Epidermal melanocyte (primary cell): ENCODE measurements around the gene CDCA7.
"Not testable (repeated sequence)": the region's sequence is repeated elsewhere in the genome, so short reads cannot be mapped to it uniquely, and the experiment has no call there.

Experiments used
- DNase-seq: peaks from one replicate; pipeline ENCODE4 v3.0.0; 2011; ENCODE audit warnings: low spot score; ENCODE audit not compliant: insufficient read length

CDCA7 gene

DNA sequence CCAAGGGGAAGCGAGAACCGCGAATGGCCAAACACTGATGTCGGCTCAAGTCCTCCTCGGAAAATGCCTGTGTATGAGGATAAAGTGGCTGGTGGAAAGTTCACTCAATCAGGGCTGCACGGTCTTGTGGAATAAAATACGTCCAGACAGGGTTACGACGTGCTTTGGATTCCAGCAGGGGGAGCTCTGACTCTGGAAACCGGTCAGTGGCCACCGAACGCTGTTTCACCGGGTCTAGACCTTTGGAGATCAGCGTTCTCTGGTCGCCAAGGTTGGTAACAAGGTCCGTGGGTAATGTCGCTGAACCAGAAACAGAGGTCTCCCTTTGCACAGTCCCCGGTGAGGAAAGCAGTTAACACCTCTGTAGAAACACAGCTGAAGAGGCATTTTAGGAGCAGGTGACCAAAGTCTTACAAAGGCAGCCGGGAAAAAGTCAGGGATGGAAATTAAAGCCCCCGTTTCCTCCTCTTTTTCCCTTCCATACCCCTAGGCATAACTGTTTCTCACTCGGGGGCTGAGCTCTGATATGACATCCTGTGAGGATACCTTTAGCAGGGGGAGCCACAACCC lies 47.8 kb downstream of the CDCA7 start:
- DNase-seq, result peak; percentile 57

DNA sequence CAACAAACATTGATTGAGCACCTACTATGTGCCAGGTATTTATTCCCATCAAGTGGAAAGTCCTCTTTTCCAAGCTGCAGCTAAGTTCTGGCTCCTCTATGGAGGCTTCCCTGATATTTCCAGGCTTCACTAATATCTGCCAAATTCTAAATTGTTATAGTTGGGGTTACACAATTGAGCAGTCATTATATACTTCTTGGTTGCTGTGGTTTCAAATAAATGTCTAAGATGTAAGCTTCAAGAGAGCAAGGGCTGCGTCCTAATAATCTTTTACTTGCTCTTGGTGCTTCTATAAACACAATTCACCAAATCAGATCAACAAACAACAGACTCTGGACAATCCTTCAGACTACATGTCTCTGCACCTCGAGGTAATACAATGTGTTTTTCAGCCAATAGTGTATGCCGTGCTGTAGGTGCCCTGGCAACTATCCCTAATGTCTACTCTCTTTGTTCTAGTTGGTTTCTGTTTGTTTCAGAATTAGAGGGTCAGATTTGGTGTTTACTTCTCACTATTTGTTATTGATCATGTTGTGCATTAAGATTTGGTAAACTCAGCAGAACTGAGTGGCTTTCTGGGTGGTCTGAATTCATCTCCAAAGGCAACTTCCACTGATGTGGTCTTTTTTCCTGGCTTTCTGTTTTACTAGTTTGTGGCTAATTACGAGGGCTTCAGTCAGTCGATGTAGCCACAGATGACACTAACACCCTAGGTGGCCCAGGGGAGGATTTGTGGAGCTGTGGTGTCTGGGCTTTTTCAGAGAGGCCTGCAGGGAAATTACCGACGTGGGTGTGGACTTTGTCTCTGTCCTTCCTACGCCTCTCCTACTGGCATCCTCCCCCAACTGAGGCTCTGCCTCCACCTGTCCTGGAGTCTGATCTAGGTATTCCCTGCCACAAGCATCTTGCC lies 50.4 kb downstream of the CDCA7 start:
- no peak for DNase-seq

DNA sequence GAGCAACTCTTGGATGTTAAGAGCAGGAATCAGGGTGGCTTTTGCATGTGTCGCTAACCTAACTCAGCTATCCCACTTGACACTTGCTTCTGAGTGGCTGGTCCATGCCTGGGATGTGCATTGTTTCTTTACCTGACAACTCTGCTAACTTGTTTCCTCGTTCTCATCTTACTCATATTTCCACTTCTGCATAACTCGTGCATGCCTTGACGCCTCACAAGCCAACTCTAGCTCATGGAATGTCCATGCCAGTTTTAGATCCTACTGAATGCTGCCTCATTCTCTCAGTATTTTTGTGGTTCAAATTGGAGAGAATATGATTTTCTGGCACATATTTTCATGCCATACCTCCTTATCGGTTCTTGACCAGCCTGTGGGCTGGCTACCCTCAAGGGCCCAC lies 52.5 kb downstream of the CDCA7 start:
- no peak for DNase-seq

DNA sequence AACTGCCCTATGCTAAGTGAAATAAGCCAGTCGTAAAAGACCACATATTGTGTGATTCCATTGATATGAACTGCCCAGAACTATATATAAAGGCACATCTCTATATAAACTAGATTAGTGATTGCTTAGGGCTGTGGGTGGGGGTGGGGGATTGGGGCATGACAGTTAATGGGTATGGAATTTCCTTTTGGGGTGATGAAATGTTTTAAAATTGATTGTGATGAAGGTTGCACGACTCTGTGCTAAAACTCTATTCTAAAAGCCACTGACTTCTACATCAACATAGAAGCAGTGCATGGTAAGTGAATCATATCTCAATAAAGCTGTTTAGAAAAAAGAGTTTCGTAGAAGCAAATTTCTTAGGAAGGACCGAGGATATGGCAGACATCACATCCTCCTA lies 53.0 kb downstream of the CDCA7 start:
- no peak for DNase-seq

DNA sequence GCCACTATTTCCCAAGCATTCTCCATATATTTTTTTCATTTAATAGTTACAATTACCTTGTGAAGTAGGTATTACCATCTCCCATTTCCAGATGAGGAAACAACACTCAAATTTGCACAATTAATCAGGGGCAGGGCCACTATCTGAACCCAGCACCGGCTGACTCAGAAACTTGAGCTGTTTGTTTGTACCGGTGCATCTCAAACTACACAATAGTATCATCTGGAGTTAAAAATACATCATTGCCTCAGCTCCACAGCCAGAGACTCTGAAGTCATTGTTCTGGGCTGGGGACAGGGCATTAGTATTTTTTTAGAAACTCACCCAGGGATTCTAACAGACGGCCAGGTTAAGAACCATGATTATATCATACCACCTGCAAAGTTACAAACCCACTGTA lies 55.9 kb downstream of the CDCA7 start:
- no peak for DNase-seq

DNA sequence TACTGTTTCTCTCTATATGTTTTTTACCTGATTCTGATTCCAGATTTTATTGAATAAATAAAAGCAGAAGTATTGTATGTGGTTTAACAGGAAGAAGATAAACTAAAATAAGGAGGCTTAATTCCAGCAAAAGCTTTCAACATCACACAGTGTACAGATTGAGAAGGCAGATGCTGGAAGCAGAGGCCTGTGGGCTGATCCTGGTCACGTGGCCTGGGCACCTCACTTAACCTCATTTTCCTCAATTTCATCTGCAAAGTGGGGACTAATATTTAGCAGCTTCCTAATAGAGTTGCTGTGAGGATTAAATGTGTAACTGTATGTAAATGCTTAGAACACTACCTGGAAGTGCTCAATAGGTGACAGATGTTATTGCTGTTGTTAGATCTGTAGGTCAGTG lies 58.0 kb downstream of the CDCA7 start:
- no peak for DNase-seq

DNA sequence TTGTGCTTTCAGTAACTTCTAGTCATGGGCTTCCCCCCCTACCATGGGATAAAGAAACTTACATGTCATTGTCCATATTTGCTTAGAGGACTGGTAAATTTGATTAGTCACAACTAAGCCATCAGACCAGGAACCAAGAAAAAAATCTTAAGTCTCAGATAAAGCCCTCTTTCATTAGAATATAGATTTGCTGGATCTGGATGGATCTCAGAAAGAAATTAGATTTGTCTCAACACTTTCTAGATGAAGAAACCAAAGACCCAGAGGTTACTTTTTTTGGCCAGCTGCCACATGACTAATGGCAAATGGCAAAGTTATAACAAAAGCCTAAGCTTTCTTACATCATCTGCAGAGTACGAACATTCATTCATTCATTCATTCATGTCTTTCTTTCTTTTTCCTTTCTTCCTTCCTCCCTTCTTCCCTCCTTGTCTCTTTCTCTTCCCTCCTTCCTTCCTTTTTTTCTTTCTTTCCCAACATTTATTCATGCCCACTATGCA lies 60.2 kb downstream of the CDCA7 start:
- peak; percentile 23 for DNase-seq

DNA sequence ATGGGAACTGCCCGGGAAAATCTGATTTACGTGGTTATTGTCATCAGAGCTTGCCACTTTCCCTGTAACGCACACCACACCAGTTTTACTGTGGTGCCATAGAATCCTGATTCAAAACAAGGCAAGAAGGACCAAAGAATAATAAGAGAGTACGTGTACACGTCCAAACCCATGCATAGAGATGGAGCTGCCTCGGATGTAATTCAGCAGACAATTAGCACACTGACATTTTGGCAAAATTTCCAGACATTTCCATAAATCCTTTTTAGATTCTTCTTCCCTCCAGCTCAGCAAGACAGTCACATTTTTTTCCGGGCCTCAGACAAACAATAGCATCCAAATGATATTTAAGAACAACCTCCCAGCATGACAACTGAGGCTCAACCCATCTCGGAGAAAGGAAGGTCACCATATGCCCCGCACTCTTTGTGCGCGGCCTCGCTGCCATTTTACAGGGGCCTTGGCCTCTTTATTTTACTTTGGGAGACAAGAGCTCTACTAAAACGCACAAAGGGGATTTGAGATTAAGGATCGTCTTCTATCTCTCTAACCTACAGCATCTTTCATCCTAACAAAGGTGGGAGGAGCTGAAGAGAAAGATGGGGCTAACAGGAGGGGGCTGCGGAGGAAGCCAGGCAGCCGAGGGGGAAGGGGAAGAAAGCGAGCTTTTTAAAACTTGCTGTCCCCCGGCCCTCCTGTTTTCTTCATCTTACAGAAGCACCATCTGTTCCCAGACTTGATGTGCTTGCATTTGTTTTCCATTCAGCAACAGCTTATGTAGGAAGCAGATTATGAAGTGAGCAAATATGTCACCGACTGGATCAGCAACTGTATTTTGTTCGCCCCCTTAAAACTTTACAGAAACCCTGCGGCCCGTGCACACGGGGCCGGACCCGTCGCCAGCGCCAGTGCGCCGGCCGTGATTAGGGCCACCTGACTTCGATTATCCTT lies 61.0 kb downstream of the CDCA7 start:
- no peak for DNase-seq

DNA sequence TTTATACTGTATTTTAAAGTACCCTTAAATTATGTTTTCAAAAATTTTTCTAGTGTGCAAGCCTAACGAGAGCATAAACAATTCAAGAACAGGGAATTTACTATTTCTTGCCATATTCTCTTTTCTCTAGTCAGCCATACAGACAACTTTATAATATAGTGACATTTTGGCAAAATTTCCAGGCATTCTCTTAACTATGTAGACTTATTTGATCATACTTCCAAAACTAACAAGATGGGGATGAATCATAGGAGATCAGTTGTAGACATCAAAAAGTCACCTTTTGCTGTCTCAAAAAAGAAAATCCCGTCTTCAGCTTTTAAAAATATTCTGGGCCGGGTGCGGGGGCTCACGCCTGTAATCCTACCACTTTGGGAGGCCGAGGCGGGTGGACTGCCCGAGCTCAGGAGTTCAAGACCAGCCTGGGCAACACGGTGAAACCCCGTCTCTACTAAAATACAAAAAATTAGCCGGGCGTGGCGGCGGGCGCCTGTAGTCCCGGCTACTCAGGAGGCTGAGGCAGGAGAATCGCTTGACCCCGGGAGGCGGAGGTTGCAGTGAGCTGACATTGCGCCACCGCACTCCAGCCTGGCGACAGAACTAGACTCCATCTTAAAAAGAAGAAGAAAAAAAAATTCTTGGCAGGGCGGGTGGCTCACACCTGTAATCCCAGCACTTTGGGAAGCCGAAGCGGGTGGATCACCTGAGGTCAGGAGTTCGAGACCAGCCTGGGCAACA lies 61.9 kb downstream of the CDCA7 start:
- DNase-seq, result not testable (repeated sequence)

DNA sequence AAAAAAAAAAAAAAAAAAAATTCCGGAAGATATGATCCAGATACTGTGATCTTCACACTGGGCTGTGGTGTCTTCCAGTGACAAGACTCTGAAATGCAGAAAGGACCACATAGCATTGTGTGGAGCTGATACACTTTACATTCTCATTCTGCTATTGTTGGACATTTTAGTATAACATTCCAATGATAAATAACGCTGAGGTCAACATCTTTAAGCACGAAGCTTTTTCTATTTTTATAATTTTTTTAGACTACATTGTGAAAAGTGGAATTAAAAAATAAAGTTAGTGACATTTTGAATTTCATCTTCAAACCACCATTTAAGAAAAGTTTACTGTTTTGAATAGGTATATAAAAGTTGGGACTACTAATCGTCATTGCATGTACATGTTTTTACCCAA lies 62.7 kb downstream of the CDCA7 start:
- no peak for DNase-seq

DNA sequence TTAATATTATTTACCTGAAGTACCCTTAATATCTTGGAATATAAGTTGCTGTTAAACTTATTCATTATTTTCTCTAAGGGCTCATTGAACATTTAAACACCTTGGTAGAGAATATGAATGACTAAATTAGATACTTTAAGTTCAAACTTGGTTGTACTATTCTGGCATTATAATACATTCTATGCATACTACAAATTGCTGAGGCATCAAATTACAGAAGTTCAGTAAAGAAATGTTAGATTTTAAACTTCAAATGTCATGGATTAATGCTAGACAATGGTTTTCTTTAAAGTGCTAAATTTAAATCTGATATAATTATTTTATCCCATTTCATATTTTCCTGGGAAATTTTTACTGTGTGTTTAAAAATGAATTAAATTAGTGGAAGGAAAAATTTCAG lies 63.1 kb downstream of the CDCA7 start:
- no peak for DNase-seq
